ENCODE measurements around the gene CENPB.

CENPB gene

GRCh38 chr20:3749087-3749688 is 37.4 kb downstream of the CENPB start:
- DNase-seq (ENCODE audit: low read depth in 2 of 2): no peak

- no peak for DNase-seq (ENCODE audit: low read depth in 2 of 2)
Observed at GRCh38 chr20:3748073-3748472, 38.5 kb downstream of the CENPB start.

- no peak for DNase-seq (ENCODE audit: low read depth in 2 of 2)
Observed at GRCh38 chr20:3747471-3747870, 39.1 kb downstream of the CENPB start.

- DNase-seq (ENCODE audit: low read depth in 2 of 2): no peak
Observed at GRCh38 chr20:3745686-3746173, 40.8 kb downstream of the CENPB start.

- DNase-seq (ENCODE audit: low read depth in 2 of 2): peak; percentile 58 to 64
Observed at GRCh38 chr20:3744806-3745685, 41.5 kb downstream of the CENPB start.

- DNase-seq (ENCODE audit: low read depth in 2 of 2): no peak
Observed at GRCh38 chr20:3744037-3744436, 42.5 kb downstream of the CENPB start.

- DNase-seq (ENCODE audit: low read depth in 2 of 2): no peak
Observed at GRCh38 chr20:3743251-3743650, 43.3 kb downstream of the CENPB start.

- no peak for DNase-seq (ENCODE audit: low read depth in 2 of 2)
Observed at GRCh38 chr20:3741836-3742458, 44.6 kb downstream of the CENPB start.

GRCh38 chr20:3740615-3741301 is 45.8 kb downstream of the CENPB start:
- no peak for DNase-seq (ENCODE audit: low read depth in 2 of 2)

- no peak for DNase-seq (ENCODE audit: low read depth in 2 of 2)
Observed at GRCh38 chr20:3739926-3740451, 46.6 kb downstream of the CENPB start.

GRCh38 chr20:3739054-3739925 is 47.2 kb downstream of the CENPB start:
- DNase-seq (ENCODE audit: low read depth in 2 of 2): no peak

GRCh38 chr20:3738111-3739053 is 48.2 kb downstream of the CENPB start:
- DNase-seq (ENCODE audit: low read depth in 2 of 2): no peak

GRCh38 chr20:3735768-3736167 is 50.8 kb downstream of the CENPB start:
- DNase-seq (ENCODE audit: low read depth in 2 of 2): no peak

- DNase-seq (ENCODE audit: low read depth in 2 of 2): no peak
Observed at GRCh38 chr20:3734111-3734843, 52.3 kb downstream of the CENPB start.
